RWPE2 (cell line): ENCODE measurements around the gene MYO3A.

Experiments
- ATAC-seq: fragments of 200-7000 bp; cut with Tn5 transposase; 3 replicates; pipeline ENCODE4 v1.9.1; 2021; ENCODE audit warnings: low read depth
- DNase-seq: peaks from one replicate; pipeline ENCODE4 v3.0.0-alpha.2; 2020; ENCODE audit warnings: low spot score
- H3K27ac ChIP-seq: fragments of 450-650 bp; 2 replicates; pipeline ENCODE4 v1.5.1; 2017; ENCODE audit warnings: mild to moderate bottlenecking; ENCODE audit not compliant: poor library complexity, severe bottlenecking
- H3K27me3 ChIP-seq: fragments of 250-450 bp; sonication (Bioruptor Pico); 2 replicates; pipeline ENCODE4 v1.5.1; 2021; ENCODE audit warnings: mild to moderate bottlenecking, moderate library complexity; ENCODE audit not compliant: insufficient read depth, poor library complexity, severe bottlenecking
- H3K36me3 ChIP-seq: fragments of 250-450 bp; sonication (Bioruptor Pico); 2 replicates; pipeline ENCODE4 v1.5.1; 2020; ENCODE audit warnings: low read depth, mild to moderate bottlenecking, moderate library complexity
- H3K4me1 ChIP-seq: fragments of 250-450 bp; sonication (Bioruptor Pico); 2 replicates; pipeline ENCODE4 v1.5.1; 2021; ENCODE audit warnings: mild to moderate bottlenecking, moderate library complexity; ENCODE audit not compliant: insufficient read depth, poor library complexity, severe bottlenecking
- H3K4me3 ChIP-seq: fragments of 250-450 bp; sonication (Bioruptor Pico); 2 replicates; pipeline ENCODE4 v1.5.1; 2021; ENCODE audit warnings: mild to moderate bottlenecking, moderate library complexity; ENCODE audit not compliant: severe bottlenecking
- H3K9me3 ChIP-seq: fragments of 250-450 bp; sonication (Bioruptor Pico); 2 replicates; pipeline ENCODE4 v1.5.1; 2021; ENCODE audit warnings: mild to moderate bottlenecking, moderate library complexity; ENCODE audit not compliant: severe bottlenecking
- TF ChIP-seq, protein P1 (sequence below): fragments of 450-650 bp; IDR thresholded peaks from one replicate; pipeline ENCODE4 v1.5.1; 2017; ENCODE audit warnings: mild to moderate bottlenecking, moderate library complexity; ENCODE audit not compliant: poor library complexity, severe bottlenecking

The MYO3A gene

GRCh38 chr10:26172131-26172530, 238.1 kb downstream of the MYO3A start:
- H3K4me1 ChIP-seq: no peaks in the 10 kb centered on the region
- ATAC-seq (no peak), DNase-seq (no peak)
- no peaks in the 10 kb centered on the region for H3K27me3 ChIP-seq
- TF ChIP-seq, protein P1, sequence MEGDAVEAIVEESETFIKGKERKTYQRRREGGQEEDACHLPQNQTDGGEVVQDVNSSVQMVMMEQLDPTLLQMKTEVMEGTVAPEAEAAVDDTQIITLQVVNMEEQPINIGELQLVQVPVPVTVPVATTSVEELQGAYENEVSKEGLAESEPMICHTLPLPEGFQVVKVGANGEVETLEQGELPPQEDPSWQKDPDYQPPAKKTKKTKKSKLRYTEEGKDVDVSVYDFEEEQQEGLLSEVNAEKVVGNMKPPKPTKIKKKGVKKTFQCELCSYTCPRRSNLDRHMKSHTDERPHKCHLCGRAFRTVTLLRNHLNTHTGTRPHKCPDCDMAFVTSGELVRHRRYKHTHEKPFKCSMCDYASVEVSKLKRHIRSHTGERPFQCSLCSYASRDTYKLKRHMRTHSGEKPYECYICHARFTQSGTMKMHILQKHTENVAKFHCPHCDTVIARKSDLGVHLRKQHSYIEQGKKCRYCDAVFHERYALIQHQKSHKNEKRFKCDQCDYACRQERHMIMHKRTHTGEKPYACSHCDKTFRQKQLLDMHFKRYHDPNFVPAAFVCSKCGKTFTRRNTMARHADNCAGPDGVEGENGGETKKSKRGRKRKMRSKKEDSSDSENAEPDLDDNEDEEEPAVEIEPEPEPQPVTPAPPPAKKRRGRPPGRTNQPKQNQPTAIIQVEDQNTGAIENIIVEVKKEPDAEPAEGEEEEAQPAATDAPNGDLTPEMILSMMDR: no peak
- no peak overlapping the region for H3K4me3 ChIP-seq
- H3K9me3 ChIP-seq: no peaks in the 10 kb centered on the region
- no peaks in the 10 kb centered on the region for H3K36me3 ChIP-seq
- no peak overlapping the region for H3K27ac ChIP-seq

DNA sequence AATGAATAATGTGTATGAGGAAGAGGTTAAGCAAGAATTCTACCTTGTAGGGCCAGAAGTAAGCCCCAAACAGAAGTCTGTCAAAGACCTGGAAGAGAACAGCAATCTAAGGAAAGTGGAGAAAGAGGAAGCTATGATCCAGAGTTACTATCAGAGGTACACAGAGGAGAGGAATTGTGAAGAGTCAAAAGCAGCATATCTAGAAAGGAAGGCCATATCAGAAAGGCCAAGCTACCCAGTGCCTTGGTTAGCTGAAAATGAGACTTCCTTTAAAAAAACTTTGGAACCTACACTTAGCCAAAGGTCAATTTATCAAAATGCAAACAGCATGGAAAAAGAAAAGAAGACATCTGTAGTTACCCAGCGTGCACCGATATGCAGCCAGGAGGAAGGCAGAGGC, 239.8 kb downstream of the MYO3A start:
- Histone ChIP-seq H3K9me3 (no peaks in the 10 kb centered on the region), H3K4me3 (no peak overlapping the region), H3K27ac (no peak overlapping the region), H3K27me3 (no peaks in the 10 kb centered on the region), H3K4me1 (no peaks in the 10 kb centered on the region), H3K36me3 (no peaks in the 10 kb centered on the region)
- TF ChIP-seq, protein P1: no peak
- ATAC-seq: no peak
- no peak for DNase-seq

DNA sequence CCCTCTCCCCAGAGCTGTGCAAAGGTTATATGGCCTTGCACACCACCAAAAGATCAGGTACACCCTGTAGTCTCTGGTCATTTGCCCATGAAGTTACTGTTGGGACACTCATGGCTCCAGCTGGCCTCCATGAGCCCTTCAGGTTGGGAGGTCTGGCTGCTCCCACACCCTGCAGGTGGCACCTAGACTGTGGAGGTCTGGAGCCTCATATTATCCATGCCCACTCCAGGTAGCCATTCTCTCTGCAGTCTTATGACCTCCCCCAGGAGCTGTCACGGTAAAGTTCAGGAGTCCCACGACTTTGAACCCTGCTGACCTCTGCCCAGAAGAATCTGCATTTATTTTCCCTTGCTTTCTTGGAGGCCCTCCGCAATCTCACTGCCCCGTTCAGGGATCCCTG, 243.3 kb downstream of the MYO3A start:
- TF ChIP-seq, protein P1: no peak
- Histone ChIP-seq H3K4me3 (no peak overlapping the region), H3K9me3 (no peaks in the 10 kb centered on the region), H3K27me3 (no peaks in the 10 kb centered on the region), H3K36me3 (no peaks in the 10 kb centered on the region), H3K4me1 (no peaks in the 10 kb centered on the region), H3K27ac (no peak overlapping the region)
- no peak for ATAC-seq
- no peak for DNase-seq

- Histone ChIP-seq H3K27me3 (no peaks in the 10 kb centered on the region), H3K9me3 (no peaks in the 10 kb centered on the region), H3K4me1 (no peaks in the 10 kb centered on the region), H3K4me3 (no peak overlapping the region), H3K36me3 (no peaks in the 10 kb centered on the region), H3K27ac (no peak overlapping the region)
- DNase-seq (no peak), ATAC-seq (no peak)
- TF ChIP-seq, protein P1: no peak
Measured at GRCh38 chr10:26194275-26194674, 260.2 kb downstream of the MYO3A start.

DNA sequence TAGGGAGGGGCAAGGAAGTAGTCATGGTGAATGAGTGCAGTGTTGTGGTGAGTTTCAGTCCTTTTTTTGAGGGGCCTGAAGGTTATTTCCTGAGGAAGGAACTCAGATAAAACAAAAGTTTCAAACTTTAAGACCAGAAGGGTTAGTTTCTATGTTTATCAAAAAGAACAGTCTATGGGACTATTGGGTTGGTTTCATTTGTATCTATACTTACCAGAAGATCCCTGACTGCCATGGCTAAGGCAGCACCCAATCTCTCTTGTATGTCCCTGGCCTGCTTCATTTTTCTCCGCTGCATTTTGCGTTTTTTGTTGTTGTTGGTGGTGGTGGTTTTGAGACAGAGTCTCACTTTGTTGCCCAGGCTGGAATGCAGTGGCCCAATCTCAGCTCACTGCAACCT, 263.2 kb downstream of the MYO3A start:
- TF ChIP-seq, protein P1: no peak
- no peaks in the 10 kb centered on the region for H3K27me3 ChIP-seq
- no peak for DNase-seq
- H3K9me3 ChIP-seq: no peaks in the 10 kb centered on the region
- H3K4me1 ChIP-seq: no peaks in the 10 kb centered on the region
- no peak overlapping the region for H3K4me3 ChIP-seq
- no peak overlapping the region for H3K27ac ChIP-seq
- no peaks in the 10 kb centered on the region for H3K36me3 ChIP-seq
- no peak for ATAC-seq
